HuH-7 (cell line): ENCODE results near the gene LPCAT2.
"Not testable (repeated sequence)": the region's sequence is repeated elsewhere in the genome, so short reads cannot be mapped to it uniquely, and the experiment has no call there.

ENCODE experiments used
- DNase-seq: peaks from one replicate; pipeline ENCODE4 v3.0.0; 2011; ENCODE audit warnings: low spot score

Gene LPCAT2

GRCh38 chr16:55613613-55614335 lies 104.9 kb downstream of the LPCAT2 start:
- no peak for DNase-seq

GRCh38 chr16:55615071-55615470 lies 106.2 kb downstream of the LPCAT2 start:
- no peak for DNase-seq

GRCh38 chr16:55615670-55616069 lies 106.8 kb downstream of the LPCAT2 start:
- not testable (repeated sequence) for DNase-seq

- no peak for DNase-seq
Observed at GRCh38 chr16:55621771-55622170, 112.9 kb downstream of the LPCAT2 start.

GRCh38 chr16:55622272-55622671 lies 113.4 kb downstream of the LPCAT2 start:
- DNase-seq, result no peak

GRCh38 chr16:55622930-55623561 lies 114.2 kb downstream of the LPCAT2 start:
- DNase-seq, result no peak

GRCh38 chr16:55623640-55624039 lies 114.8 kb downstream of the LPCAT2 start:
- DNase-seq, result no peak

GRCh38 chr16:55624696-55625095 lies 115.8 kb downstream of the LPCAT2 start:
- no peak for DNase-seq

GRCh38 chr16:55625843-55626242 lies 117.0 kb downstream of the LPCAT2 start:
- DNase-seq, result no peak

- DNase-seq, result no peak
Observed at GRCh38 chr16:55628306-55628968, 119.6 kb downstream of the LPCAT2 start.

- DNase-seq, result no peak
Observed at GRCh38 chr16:55630774-55631173, 121.9 kb downstream of the LPCAT2 start.

GRCh38 chr16:55632259-55632658 lies 123.4 kb downstream of the LPCAT2 start:
- DNase-seq, result no peak

GRCh38 chr16:55634193-55634592 lies 125.3 kb downstream of the LPCAT2 start:
- DNase-seq, result no peak
